Duodenal mucosa (tissue), 2 donors: ENCODE data around the gene TTC22.
A peak's percentile ranks its signal among the peaks of the same experiment; 100 is the strongest.

Experiments
- H3K27ac ChIP-seq: one replicate; pipeline ENCODE4 v1.7.0; 2013; ENCODE audit warnings: low read depth, low read length
- H3K27me3 ChIP-seq, 2 donors: one replicate each; pipeline ENCODE4 v1.7.0; 2013; ENCODE audit warnings: low read length in 2 of 2, control low read depth in 1 of 2; ENCODE audit not compliant: insufficient read depth in 2 of 2, control insufficient read depth in 1 of 2
- H3K36me3 ChIP-seq, 2 donors: one replicate each; pipeline ENCODE4 v1.7.0; 2013; ENCODE audit warnings: low read length in 2 of 2, control low read depth in 1 of 2; ENCODE audit not compliant: insufficient read depth in 2 of 2, control insufficient read depth in 1 of 2
- H3K4me1 ChIP-seq, 2 donors: one replicate each; pipeline ENCODE4 v1.7.0; 2013; ENCODE audit warnings: low read length in 2 of 2, control low read depth in 1 of 2; ENCODE audit not compliant: insufficient read depth in 2 of 2, control insufficient read depth in 1 of 2
- H3K4me3 ChIP-seq, 2 donors: one replicate each; pipeline ENCODE4 v1.7.0; 2013; ENCODE audit warnings: low read length in 2 of 2, low read depth in 1 of 2
- H3K9ac ChIP-seq, 2 donors: one replicate each; pipeline ENCODE4 v1.7.0; 2013; ENCODE audit warnings: low read length in 2 of 2, low read depth in 1 of 2
- H3K9me3 ChIP-seq, 2 donors: one replicate each; pipeline ENCODE4 v1.7.0; 2013; ENCODE audit warnings: low read length in 2 of 2, control low read depth in 1 of 2; ENCODE audit not compliant: control insufficient read depth in 1 of 2

The TTC22 gene

DNA sequence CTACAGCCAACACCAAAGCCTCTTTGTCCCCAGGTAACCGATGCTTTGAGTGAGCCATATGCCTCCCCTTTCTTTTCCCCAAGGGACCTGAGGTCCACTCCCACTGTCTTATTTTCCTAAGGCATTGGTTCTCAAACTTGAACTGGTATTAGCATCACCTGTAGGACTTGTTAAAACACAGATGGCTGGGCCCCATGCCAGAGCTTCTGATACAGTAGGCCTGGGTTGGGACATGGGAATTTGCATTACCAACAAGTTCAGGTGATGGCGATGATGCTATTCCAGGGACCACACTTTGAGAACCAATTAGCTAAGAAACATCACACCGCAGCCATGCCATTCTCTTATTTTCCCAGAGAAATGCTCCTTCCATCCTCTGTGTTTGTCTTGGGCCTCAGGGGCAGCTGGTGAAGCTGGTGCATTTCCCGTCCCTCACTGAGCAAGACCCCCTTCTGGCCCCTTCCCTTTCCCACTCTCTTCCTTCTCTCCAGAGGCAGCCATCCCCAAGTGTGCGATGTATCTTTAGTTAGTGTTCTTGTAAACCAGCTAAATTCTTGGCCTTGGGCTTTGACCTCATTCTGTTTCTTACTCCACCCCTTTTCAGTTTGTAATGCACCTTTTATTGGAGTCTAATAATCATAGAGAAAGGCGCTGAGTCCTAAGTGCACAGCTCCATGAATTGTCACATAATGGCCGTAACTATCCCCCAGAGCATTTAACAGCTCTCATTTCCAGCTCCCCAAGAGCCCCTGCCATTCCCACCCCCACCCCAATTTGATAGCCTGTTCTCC lies 14.2 kb upstream of the TTC22 start:
- H3K27ac ChIP-seq: peak overlapping the region; percentile 72
- H3K27me3 ChIP-seq: no peaks in the 10 kb centered on the region
- H3K4me1 ChIP-seq: peaks cover 24 to 36% of the 10 kb centered on the region in 2 donors
- no peaks in the 10 kb centered on the region for H3K36me3 ChIP-seq
- H3K9ac ChIP-seq: peak overlapping the region; percentile 44 to 49
- no peaks in the 10 kb centered on the region for H3K9me3 ChIP-seq
- peak overlapping the region; percentile 32 to 58 for H3K4me3 ChIP-seq

DNA sequence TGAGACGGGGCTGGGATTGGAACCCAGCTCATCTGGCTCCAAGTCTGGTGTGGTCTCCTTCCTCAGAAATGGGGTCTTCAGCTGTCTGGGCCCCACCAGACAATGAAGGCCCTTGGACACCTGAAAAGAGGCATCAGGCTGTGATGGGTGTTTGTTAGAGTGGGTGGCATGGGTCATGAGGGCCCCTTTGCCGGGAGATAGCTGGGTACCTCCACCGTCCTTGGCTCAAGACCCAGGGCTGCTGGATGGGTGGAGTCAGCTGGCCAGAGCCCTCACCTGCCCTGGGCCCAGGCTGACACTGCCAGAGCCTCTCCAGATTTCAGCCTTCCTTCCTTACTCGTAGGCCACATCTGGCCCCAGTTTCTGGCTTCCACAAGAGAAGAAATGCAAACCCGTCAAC lies 13.4 kb upstream of the TTC22 start:
- H3K4me3 ChIP-seq: peak overlapping the region; percentile 42 to 58
- H3K9me3 ChIP-seq: no peaks in the 10 kb centered on the region
- peak overlapping the region; percentile 58 to 64 for H3K9ac ChIP-seq
- H3K27me3 ChIP-seq: no peaks in the 10 kb centered on the region
- peak overlapping the region; percentile 72 for H3K27ac ChIP-seq
- H3K36me3 ChIP-seq: no peaks in the 10 kb centered on the region
- peaks cover 28 to 38% of the 10 kb centered on the region in 2 donors for H3K4me1 ChIP-seq

DNA sequence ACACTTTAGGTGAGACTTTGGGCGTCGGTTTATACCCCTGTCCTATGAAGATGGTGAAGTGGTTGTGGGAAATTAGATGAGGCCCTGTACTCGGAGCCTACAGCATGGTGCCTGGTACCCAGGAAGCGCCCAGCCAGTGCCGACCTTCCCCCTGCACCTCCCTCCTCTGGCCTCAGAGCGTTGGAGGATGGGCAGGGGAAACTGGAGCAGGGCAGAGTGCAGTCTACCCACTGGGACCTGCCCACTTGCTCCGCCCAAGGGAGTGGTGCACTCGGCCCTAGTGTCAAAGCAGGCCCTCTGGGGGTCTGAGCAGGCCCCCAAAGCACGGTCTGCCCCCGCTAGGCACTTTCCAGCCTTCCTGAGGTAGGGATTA lies 13.0 kb upstream of the TTC22 start:
- Histone ChIP-seq H3K27ac (peak overlapping the region; percentile 72), H3K27me3 (no peaks in the 10 kb centered on the region), H3K4me3 (peak overlapping the region; percentile 42 to 58), H3K4me1 (peaks cover 33 to 42% of the 10 kb centered on the region in 2 donors), H3K9ac (peak overlapping the region; percentile 58 to 64), H3K36me3 (no peaks in the 10 kb centered on the region), H3K9me3 (no peaks in the 10 kb centered on the region)

DNA sequence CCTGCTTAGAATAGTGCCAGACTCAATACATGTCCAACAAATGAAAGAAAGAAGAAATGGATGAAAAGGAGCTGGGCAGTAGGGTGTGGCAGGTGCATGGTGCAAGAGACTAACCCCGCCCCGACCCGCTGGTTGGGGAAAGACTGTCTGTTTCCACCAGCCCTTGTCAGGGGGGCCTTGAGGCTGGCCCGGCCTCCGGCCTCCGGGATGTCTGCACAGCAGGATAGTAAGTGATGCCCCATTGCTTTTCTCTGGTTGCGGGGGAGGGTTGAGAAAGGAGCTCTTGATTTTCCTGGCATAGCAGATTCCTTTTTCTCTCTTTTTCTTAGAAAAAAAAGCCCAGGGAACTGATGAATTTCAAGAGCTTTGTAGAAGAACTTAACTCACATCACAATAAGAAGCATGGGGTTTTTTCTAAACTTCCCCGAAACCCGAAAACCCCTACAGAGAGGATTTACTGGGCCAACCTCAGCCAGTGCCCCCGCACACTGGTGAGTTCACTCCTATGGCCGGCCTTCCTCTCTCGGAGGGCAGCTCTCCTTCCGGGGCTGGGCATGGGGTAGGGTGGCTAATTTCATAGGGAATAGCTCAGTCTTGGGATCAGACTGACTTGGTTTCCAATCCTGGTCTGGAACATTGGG lies 12.5 kb upstream of the TTC22 start:
- Histone ChIP-seq H3K27me3 (no peaks in the 10 kb centered on the region), H3K4me1 (peaks cover 35 to 46% of the 10 kb centered on the region in 2 donors), H3K9me3 (no peaks in the 10 kb centered on the region), H3K27ac (no peak overlapping the region), H3K4me3 (peak overlapping the region in 1 of 2 donors; percentile 42), H3K36me3 (no peaks in the 10 kb centered on the region), H3K9ac (no peak overlapping the region)

DNA sequence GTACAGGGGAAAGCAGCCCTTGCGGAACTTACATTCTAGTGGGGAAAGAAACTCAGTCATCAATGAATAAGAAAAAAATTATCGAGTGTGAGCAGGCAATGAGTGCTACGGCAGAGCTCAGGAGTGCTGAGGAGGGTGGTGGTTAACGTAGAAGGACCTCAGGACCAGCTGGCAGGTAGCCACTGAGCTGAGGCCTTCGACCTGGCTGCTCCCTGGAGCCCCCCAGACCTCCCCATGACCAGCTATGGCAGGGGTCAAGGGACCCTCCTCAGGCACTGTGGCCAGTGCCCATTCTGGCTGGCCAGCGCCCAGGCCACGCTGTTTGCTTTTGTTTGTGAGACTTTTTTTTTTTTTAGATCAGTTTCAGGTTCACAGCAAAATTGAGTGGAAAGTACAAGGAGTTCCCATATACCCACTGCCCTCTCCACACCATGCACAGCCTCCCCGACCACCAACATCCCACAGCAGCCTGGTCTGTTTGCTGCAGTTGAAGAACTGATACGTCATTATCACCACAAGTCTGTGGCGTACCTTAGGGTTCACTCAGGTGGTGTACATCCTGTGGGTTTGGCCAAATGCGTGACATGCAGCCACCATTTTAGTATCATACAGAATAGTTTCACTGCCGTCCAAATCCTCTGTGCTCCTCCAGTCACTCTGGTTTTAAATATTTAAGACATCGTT lies 11.8 kb upstream of the TTC22 start:
- Histone ChIP-seq H3K36me3 (no peaks in the 10 kb centered on the region), H3K9me3 (no peaks in the 10 kb centered on the region), H3K4me3 (no peak overlapping the region), H3K27me3 (no peaks in the 10 kb centered on the region), H3K4me1 (peaks cover 35 to 46% of the 10 kb centered on the region in 2 donors), H3K9ac (no peak overlapping the region), H3K27ac (no peak overlapping the region)

GRCh38 chr1:54811739-54812655 lies 10.9 kb upstream of the TTC22 start:
- peaks cover 35 to 52% of the 10 kb centered on the region in 2 donors for H3K4me1 ChIP-seq

GRCh38 chr1:54811066-54811465 lies 9.9 kb upstream of the TTC22 start:
- H3K9me3 ChIP-seq: no peaks in the 10 kb centered on the region
- H3K9ac ChIP-seq: no peak overlapping the region
- H3K36me3 ChIP-seq: no peaks in the 10 kb centered on the region
- H3K27ac ChIP-seq: no peak overlapping the region
- H3K27me3 ChIP-seq: no peaks in the 10 kb centered on the region
- peaks cover 35 to 46% of the 10 kb centered on the region in 2 donors for H3K4me1 ChIP-seq
- H3K4me3 ChIP-seq: no peak overlapping the region

More at GRCh38 chr1:54811739-54812655, 10.9 kb upstream of the TTC22 start:
- H3K27ac ChIP-seq: no peak overlapping the region
- H3K36me3 ChIP-seq: no peaks in the 10 kb centered on the region
- H3K9ac ChIP-seq: no peak overlapping the region
- no peaks in the 10 kb centered on the region for H3K27me3 ChIP-seq
- H3K4me3 ChIP-seq: no peak overlapping the region
- no peaks in the 10 kb centered on the region for H3K9me3 ChIP-seq

DNA sequence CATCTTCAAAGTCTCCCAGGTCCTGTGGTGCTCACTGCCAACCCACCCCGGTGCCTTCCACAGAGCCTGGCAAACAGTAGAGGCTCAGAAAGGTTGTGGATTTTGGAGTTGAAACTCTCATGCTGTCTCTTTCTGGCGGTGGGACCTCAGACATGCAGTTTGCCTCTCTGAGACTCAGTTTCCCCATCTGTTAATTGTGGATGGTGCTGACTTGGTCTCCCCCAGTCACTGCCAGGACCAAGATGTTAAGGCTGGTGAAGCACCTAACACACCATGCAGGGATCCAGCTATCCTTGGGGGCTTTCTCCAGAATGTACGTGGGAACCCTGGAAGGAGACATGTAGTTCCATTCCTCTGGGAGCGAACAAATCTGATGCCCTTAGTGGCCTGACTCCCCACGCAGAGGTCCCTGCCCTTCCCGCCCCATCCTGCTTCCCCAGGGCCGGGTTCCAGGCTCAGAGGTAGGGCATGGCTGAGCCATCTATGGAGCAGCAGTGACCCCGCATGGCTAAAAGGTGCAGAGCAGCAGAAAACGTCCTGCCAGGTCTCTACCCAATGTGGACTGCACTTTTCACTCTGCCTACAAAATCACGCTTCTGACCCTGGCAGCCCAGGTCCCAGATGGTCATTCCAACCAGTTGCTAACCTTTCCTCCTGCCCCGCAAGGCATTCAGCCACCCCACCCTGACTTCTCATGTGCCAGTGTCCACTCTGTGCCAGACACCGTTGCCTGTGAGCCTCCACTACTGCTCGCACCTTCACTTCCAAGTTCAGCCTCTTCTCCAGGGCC lies 9.2 kb upstream of the TTC22 start:
- no peak overlapping the region for H3K9ac ChIP-seq
- H3K9me3 ChIP-seq: no peaks in the 10 kb centered on the region
- H3K4me3 ChIP-seq: no peak overlapping the region
- no peak overlapping the region for H3K27ac ChIP-seq
- peaks cover 37 to 44% of the 10 kb centered on the region in 2 donors for H3K4me1 ChIP-seq
- no peaks in the 10 kb centered on the region for H3K27me3 ChIP-seq
- no peaks in the 10 kb centered on the region for H3K36me3 ChIP-seq

- Histone ChIP-seq H3K36me3 (no peaks in the 10 kb centered on the region), H3K9me3 (no peaks in the 10 kb centered on the region), H3K27ac (no peak overlapping the region), H3K27me3 (no peaks in the 10 kb centered on the region), H3K4me3 (no peak overlapping the region), H3K4me1 (peaks cover 37 to 43% of the 10 kb centered on the region in 2 donors), H3K9ac (no peak overlapping the region)
These were observed 8.5 kb upstream of the TTC22 start for GRCh38 chr1:54809496-54810074.
